ENCODE measurements around the gene ASCC3.
A peak's percentile ranks its signal among the peaks of the same experiment; 100 is the strongest.

Gene ASCC3

DNA sequence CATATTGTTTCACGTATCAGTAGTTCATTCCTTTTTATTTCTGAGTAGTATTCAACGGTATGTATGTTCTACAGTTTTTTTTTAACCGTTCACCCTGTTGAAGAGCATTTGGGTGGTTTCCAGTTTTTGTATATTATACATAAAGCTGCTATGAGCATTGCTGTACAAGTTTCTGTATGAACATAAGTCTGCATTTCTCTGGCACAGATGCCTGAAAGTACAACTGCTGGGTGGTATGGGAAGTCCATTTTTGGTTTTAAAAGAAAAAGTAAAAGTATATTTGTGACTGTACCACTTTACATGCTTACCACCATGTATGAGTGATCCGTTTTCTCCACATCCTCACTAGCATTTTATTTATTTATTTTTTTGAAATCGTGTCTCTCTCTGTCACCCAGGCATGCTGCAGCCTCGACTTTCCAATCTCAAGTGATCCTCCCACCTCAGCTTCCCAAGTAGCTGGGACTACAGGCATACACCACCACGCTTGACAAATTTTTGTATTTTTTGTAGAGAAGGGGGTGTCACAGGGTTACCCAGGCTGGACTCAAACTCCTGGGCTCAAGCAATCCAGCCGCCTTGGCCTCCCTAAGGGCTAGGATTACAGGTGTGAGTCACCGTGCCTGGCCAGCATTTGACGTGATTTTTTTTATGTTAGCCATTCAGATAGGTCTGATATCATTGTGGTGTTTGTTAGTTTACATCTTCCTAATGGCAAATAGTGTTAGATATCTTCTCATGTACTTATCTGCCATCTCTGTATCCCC is 405.4 kb downstream of the ASCC3 start:
- no peak for DNase-seq (ENCODE audit: low spot score)
- in situ Hi-C loops (cut with MboI; ENCODE audit: low pct_unique_long_range_greater_than_20kb, low sequenced_read_pairs, unreplicated experiment), result loop anchor here (25.0 kb wide), 2 partner anchors 187 to 463 kb away; no protein-coding TSS in a partner anchor
- TF ChIP-seq, protein P1, sequence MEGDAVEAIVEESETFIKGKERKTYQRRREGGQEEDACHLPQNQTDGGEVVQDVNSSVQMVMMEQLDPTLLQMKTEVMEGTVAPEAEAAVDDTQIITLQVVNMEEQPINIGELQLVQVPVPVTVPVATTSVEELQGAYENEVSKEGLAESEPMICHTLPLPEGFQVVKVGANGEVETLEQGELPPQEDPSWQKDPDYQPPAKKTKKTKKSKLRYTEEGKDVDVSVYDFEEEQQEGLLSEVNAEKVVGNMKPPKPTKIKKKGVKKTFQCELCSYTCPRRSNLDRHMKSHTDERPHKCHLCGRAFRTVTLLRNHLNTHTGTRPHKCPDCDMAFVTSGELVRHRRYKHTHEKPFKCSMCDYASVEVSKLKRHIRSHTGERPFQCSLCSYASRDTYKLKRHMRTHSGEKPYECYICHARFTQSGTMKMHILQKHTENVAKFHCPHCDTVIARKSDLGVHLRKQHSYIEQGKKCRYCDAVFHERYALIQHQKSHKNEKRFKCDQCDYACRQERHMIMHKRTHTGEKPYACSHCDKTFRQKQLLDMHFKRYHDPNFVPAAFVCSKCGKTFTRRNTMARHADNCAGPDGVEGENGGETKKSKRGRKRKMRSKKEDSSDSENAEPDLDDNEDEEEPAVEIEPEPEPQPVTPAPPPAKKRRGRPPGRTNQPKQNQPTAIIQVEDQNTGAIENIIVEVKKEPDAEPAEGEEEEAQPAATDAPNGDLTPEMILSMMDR (IDR thresholded peaks at IDR 0.05; ENCODE audit: extremely low read depth, insufficient read depth, missing control alignments), result no peak

DNA sequence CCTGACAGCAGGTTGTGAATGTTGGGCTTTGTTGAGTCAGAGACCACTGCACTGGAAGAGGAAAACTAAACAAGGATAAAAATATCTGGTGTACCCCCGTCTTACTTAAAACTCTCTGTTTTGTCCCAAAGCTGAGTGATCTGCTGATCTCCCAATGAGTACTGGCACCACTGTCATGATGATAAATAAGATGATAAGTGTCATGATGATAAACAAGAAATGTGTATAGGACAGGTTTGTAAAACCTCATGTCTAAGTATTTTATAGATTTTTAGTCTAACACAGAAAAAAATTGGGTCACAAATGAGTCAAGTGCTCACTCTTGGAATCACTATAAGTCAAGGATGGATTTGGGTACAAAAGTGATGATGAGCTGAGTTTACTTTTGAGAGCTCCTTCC is 407.9 kb downstream of the ASCC3 start:
- in situ Hi-C loops (cut with MboI; ENCODE audit: low pct_unique_long_range_greater_than_20kb, low sequenced_read_pairs, unreplicated experiment), result loop anchor here (25.0 kb wide), 1 partner anchor 1636 kb away; the partner anchor contains the start of gene POU3F2
- TF ChIP-seq, protein P1 (IDR thresholded peaks at IDR 0.05; ENCODE audit: extremely low read depth, insufficient read depth, missing control alignments), result no peak
- no peak for DNase-seq (ENCODE audit: low spot score)

DNA sequence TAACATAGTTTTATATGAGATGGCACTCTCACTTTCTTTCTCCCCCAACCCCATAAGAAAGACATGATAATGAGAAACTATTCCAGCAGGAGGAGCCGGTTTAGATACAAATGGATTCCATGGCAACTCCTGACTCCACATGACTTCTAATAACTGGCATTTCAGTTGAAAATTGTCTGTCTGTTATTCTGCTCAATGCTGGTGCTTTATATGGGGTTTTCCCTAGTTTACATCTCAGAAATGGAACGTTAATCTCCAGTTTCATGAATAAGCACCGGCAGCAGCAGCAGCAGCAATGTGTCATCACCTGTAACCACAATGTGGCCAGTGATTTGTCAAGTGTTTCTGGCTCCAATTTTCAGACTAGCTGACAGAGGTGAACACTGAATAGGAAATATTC is 408.5 kb downstream of the ASCC3 start:
- TF ChIP-seq, protein P1 (IDR thresholded peaks at IDR 0.05; ENCODE audit: extremely low read depth, insufficient read depth, missing control alignments), result no peak
- in situ Hi-C loops (cut with MboI; ENCODE audit: low pct_unique_long_range_greater_than_20kb, low sequenced_read_pairs, unreplicated experiment), result loop anchor here (25.0 kb wide), 1 partner anchor 1635 kb away; the partner anchor contains the start of gene POU3F2
- peak; percentile 69 for DNase-seq (ENCODE audit: low spot score)

DNA sequence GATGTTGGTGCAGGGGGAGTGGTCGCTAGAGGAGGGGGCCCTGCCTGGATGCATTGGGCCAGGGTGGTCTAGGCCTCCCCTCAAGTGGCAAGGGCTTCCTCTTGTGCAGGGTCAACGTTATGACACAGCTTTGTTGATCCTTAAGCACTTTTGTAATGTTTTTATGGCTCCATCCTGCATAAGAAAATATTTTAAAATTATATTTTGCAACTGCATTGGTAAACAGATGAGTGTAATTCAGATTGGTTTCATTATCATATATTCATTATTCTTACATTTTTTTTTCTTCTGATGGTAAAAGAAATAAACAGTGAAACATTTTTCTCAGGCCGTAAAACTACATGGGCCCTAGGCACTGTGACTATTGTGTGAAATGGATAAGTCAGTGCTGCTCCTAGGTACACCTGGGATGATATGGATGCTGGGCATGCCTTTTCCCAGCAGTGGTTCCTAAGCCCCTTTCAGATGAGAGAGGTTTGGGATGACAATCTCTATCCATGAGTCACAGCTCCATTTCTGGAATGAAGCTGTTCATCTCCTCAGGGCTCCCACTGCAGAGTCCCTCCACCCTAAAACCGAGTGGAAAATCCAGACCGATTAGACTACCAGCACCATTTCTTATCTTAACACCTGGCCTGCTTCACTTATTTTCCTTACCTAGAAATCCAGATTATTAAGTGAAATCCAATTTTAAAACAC is 410.6 kb downstream of the ASCC3 start:
- in situ Hi-C loops (cut with MboI; ENCODE audit: low pct_unique_long_range_greater_than_20kb, low sequenced_read_pairs, unreplicated experiment), result loop anchor here (25.0 kb wide), 1 partner anchor 1633 kb away; the partner anchor contains the start of gene POU3F2
- peak; percentile 4 for DNase-seq (ENCODE audit: low spot score)
- TF ChIP-seq, protein P1 (IDR thresholded peaks at IDR 0.05; ENCODE audit: extremely low read depth, insufficient read depth, missing control alignments), result no peak

DNA sequence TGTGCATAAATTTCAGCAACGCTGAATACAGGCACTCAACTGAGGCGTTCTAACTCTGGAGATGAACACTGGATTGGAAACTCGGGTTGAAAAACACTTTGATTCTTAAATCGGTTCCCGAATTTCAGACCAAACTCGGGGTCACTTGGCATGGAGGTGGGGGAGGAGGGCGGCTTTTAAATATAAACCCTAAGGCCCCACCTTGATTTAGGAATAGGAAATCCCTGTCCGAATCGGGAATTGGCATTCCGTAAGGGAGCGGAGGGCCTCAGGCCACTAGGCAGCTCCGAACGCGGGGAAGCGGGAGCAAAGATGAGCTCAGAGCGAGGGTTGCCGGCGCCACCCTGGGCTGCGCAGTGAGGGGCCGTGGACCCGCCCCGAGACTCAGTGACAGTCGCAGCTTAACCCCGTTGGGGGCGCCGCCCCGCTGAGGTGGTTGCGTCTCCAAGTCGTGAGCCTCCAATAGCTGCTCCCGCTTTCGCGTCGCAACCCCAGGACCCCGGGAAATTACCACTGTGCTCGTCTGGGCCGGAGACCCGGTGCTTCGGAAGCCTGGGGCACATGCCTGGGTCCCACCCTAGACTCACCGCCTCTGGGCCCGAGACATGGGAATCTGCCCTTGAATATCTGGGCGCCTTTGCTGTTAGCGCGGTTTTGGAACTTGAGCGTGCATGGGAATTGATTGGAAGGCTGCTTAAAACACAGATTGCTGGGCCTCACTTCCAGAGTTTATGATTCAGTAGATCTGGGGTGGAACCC is 411.8 kb downstream of the ASCC3 start:
- TF ChIP-seq, protein P1 (IDR thresholded peaks at IDR 0.05; ENCODE audit: extremely low read depth, insufficient read depth, missing control alignments), result no peak
- no peak for DNase-seq (ENCODE audit: low spot score)
- in situ Hi-C loops (cut with MboI; ENCODE audit: low pct_unique_long_range_greater_than_20kb, low sequenced_read_pairs, unreplicated experiment), result loop anchor here (25.0 kb wide), 1 partner anchor 1632 kb away; the partner anchor contains the start of gene POU3F2

DNA sequence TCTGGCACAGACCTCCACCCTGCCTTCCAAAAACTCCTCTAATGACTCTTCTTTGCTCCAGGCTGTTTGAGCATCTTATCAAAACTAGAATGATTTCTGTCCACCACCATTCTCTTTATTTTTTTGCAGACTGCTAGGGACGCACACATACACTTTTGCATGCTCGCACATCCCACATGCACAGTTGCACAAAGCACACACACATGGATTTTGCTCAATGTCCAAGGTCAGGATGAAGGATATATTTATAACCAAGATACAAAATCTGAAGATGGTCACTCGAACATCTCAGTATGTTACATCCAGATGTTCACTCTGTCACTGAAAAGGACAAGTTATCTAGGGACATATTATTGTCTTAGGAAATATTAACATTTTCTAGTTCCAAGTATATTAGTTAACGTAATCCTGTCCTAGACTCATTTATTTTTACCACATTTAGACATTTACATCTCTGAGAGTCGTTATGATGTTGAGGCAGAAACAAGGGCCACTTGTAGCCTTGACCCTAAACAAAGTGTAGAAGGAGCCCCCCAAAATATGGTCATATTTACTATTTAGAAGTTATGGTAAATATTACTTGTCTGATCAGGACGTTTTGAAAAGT is 413.0 kb downstream of the ASCC3 start:
- no peak for DNase-seq (ENCODE audit: low spot score)
- in situ Hi-C loops (cut with MboI; ENCODE audit: low pct_unique_long_range_greater_than_20kb, low sequenced_read_pairs, unreplicated experiment), result loop anchor here (25.0 kb wide), 1 partner anchor 1631 kb away; the partner anchor contains the start of gene POU3F2
- TF ChIP-seq, protein P1 (IDR thresholded peaks at IDR 0.05; ENCODE audit: extremely low read depth, insufficient read depth, missing control alignments), result no peak

Measured in GM13977 (cell line).